NCI-H1436 treated with DMSO at 0.1 percent for 48 hours (cell line): ENCODE results near the gene SLC17A2.

ENCODE experiments used
- DNase-seq: peaks from one replicate; lab custom pipeline; 2025; lab: John Stamatoyannopoulos, UW

SLC17A2 gene

GRCh38 chr6:25882051-25882496 lies 48.4 kb downstream of the SLC17A2 start:
- no peak for DNase-seq

- DNase-seq, result no peak
These were observed 49.9 kb downstream of the SLC17A2 start for GRCh38 chr6:25880601-25881000.

- no peak for DNase-seq
These were observed 51.7 kb downstream of the SLC17A2 start for GRCh38 chr6:25878721-25879322.

GRCh38 chr6:25875926-25876602 lies 54.4 kb downstream of the SLC17A2 start:
- DNase-seq, result no peak

GRCh38 chr6:25875563-25875905 lies 55.0 kb downstream of the SLC17A2 start:
- DNase-seq, result no peak

GRCh38 chr6:25874822-25875562 lies 55.5 kb downstream of the SLC17A2 start:
- no peak for DNase-seq

- DNase-seq, result no peak
These were observed 56.4 kb downstream of the SLC17A2 start, which contains the start of gene SLC17A3 for GRCh38 chr6:25874118-25874517. SLC17A3 (minus strand) TSS chr6:25874243; CDS start chr6:25868387, 5,856 bp downstream.

GRCh38 chr6:25872814-25873213 lies 57.7 kb downstream of the SLC17A2 start:
- no peak for DNase-seq

GRCh38 chr6:25869840-25870239 lies 60.7 kb downstream of the SLC17A2 start:
- no peak for DNase-seq

GRCh38 chr6:25868436-25869183 lies 61.9 kb downstream of the SLC17A2 start:
- no peak for DNase-seq

- no peak for DNase-seq
These were observed 64.5 kb downstream of the SLC17A2 start for GRCh38 chr6:25866011-25866410.

- DNase-seq, result no peak
These were observed 67.1 kb downstream of the SLC17A2 start for GRCh38 chr6:25863360-25863759.
